AG04449 (cell line): ENCODE results near the gene TRRAP.

Source experiments
- CTCF ChIA-PET: fragments of 350-600 bp; formaldehyde crosslinking; extraction: SDS; loops from one replicate; lab custom pipeline; 2021; ENCODE audit warnings: antibody characterized with exemption; lab: Yijun Ruan, JAX
- POLR2A ChIA-PET: fragments of 400-600, 350-600 bp; formaldehyde crosslinking; extraction: SDS; loops from one replicate; lab custom pipeline; 2020; ENCODE audit warnings: antibody characterized with exemption, inconsistent platforms; lab: Yijun Ruan, JAX
- DNase-seq: peaks from one replicate; pipeline ENCODE4 v3.0.0-alpha.2; 2010; ENCODE audit warnings: low read depth, low spot score
- H3K4me3 ChIP-seq: 2 replicates; pipeline ENCODE4 v1.5.1; 2011; ENCODE audit warnings: low read depth, mild to moderate bottlenecking, control low read depth, low read length
- CTCF ChIP-seq: IDR thresholded peaks from one replicate; pipeline ENCODE4 v1.5.1; 2011; ENCODE audit warnings: mild to moderate bottlenecking, moderate library complexity, low read length, control low read depth, inconsistent platforms; ENCODE audit not compliant: insufficient read depth; ENCODE audit errors: missing control alignments

TRRAP gene

GRCh38 chr7:99027841-99028240 is 149.5 kb downstream of the TRRAP start:
- H3K4me3 ChIP-seq: no peak overlapping the region
- CTCF ChIA-PET: interaction anchor here (0.8 to 2.3 kb wide), 3 partner anchors 11 to 286 kb away, joined by 3 to 9 read pairs (median 5); no protein-coding TSS in a partner anchor
- POLR2A ChIA-PET: no interaction called here
- no peak for TF ChIP-seq CTCF
- DNase-seq: no peak

GRCh38 chr7:99028261-99028973 is 150.1 kb downstream of the TRRAP start:
- no peak for TF ChIP-seq CTCF
- ChIA-PET POLR2A (no interaction called here), CTCF (interaction anchor here (1.3 to 3.5 kb wide), 3 partner anchors 10 to 285 kb away, joined by 5 to 21 read pairs (median 9); no protein-coding TSS in a partner anchor)
- no peak overlapping the region for H3K4me3 ChIP-seq
- no peak for DNase-seq

GRCh38 chr7:99029466-99030435 is 151.4 kb downstream of the TRRAP start:
- TF ChIP-seq CTCF: no peak
- H3K4me3 ChIP-seq: no peak overlapping the region
- DNase-seq: no peak
- CTCF ChIA-PET: interaction anchor here (1.2 to 3.8 kb wide), 6 partner anchors 9 to 284 kb away, joined by 3 to 31 read pairs (median 8); no protein-coding TSS in a partner anchor
- POLR2A ChIA-PET: no interaction called here

- ChIA-PET POLR2A (no interaction called here), CTCF (interaction anchor here (1.5 to 3.8 kb wide), 5 partner anchors 8 to 283 kb away, joined by 4 to 31 read pairs (median 12); no protein-coding TSS in a partner anchor)
- H3K4me3 ChIP-seq: no peak overlapping the region
- no peak for TF ChIP-seq CTCF
- no peak for DNase-seq
These were observed 152.1 kb downstream of the TRRAP start for GRCh38 chr7:99030457-99030856.

GRCh38 chr7:99030951-99031350 is 152.6 kb downstream of the TRRAP start:
- DNase-seq: no peak
- ChIA-PET POLR2A (no interaction called here), CTCF (interaction anchor here (0.7 to 3.8 kb wide), 4 partner anchors 8 to 282 kb away, joined by 3 to 31 read pairs (median 16); no protein-coding TSS in a partner anchor)
- no peak overlapping the region for H3K4me3 ChIP-seq
- no peak for TF ChIP-seq CTCF
